GM18868 (cell line): ENCODE measurements around the gene COMMD7.
"Not testable (repeated sequence)": the region's sequence is repeated elsewhere in the genome, so short reads cannot be mapped to it uniquely, and the experiment has no call there.

Experiments
- ATAC-seq: cut with Tn5 transposase; IDR thresholded peaks from one replicate; pipeline ENCODE4 v1.9.1; 2021; ENCODE audit warnings: mild to moderate bottlenecking, moderate library complexity; ENCODE audit not compliant: unreplicated experiment

The COMMD7 gene

DNA sequence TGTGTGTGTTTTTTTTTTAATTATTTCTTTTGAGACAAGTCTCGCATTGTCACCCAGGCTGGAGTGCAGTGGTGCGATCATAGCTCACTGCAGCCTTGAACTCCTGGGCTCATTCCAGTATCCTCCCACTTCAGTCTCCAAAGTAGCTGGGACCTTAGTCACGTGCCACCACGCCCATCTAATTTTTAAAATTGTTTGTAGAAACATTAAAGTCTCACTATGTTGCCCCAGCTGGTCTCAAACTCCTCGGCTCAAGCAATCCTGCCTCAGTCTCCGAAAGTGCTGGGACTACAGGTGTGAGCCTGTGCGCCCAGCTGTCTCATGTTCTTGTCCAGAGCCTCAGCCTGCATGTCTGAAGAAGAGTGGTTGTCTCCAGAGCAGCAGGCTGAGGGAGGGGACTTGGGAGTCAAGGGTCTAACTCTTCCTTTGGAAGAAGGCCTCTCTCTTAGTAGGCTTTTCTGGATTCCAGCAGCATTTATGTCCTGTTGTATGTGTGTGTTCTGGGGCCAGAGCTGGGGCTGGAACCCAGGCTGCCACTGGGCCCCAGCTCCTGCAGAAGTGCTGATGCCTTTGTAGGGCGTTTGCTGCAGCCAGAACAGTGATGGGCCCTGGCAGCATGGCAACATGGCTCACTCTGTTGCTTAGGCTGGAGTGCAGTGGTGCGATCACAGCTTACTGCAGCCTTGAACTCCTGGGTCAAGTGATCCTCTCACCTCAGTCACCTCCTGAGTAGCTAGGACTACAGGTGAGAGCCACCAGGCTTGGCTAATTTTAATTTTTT is 24.3 kb upstream of the COMMD7 start:
- ATAC-seq: no peak

DNA sequence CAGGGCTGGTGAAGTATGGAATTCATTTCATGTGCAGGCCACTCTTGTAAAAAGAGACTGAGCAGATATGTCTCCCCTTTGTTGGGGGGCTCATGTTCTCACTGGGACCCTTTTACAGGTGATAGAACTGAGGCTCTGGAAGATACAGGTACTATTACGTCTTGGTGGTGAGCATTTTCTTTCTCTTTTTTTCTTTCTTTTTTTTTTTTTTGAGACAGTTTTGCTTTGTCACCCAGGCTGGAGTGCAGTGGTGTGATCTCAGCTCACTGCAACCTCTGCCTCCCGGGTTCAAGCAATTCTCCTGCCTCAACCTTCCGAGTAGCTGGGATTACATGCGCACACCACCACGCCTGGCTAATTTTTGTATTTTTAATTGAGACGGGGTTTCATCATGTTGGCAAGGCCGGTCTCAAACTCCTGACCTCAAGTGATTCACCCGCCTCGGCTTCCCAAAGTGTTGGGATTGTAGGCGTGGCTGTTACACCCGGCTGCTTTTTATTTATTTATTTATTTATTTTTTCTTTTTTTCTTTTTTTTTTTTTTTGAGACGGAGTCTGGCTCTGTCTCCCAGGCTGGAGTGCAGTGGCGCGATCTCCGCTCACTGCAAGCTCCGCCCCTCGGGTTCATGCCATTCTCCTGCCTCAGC is 22.1 kb upstream of the COMMD7 start:
- not testable (repeated sequence) for ATAC-seq

DNA sequence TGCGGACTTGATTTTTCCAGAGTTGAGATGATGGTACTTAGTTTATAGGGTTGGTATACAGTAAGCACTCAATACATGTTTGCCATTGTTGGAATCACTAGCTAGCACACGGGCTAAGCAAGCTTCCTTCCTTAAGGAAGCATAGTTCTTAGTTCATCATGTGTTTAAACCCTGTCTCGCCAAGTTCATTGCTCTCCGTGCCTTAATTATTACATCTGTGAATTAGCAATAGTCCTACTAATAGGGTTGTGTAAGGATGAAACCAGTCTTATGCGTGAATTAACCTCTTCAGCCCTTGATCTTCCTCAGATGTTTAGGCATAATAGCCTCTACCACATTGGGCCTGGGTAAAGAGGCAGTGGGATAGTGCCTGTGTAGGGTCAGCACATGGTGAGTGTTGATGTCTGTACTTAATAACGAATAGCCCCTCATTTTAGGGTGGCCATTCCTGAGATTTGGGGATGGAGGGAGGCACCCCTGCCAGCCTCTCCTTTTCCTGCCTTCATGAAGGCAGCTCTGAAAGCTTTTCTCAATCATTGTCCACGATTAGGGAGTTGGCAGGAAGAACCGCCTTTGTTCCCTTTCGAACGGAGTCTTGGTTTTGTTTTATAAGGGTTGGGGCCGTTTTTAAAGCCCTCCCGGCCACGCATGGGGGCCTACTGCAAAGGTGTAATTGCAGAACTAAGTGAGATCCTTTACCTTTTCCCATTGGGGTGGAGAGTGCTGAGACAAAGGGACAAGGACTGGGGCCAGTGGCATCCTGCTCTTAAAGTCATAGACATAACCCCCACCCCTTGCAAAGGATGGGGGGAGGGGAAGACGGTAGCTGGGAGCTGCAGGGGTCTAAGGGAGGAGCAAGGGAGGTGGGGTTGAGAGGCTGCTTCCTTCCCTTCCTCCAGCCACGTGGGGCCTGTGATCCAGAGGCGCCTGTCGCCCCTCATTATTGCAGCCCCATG is 21.0 kb upstream of the COMMD7 start:
- no peak for ATAC-seq

DNA sequence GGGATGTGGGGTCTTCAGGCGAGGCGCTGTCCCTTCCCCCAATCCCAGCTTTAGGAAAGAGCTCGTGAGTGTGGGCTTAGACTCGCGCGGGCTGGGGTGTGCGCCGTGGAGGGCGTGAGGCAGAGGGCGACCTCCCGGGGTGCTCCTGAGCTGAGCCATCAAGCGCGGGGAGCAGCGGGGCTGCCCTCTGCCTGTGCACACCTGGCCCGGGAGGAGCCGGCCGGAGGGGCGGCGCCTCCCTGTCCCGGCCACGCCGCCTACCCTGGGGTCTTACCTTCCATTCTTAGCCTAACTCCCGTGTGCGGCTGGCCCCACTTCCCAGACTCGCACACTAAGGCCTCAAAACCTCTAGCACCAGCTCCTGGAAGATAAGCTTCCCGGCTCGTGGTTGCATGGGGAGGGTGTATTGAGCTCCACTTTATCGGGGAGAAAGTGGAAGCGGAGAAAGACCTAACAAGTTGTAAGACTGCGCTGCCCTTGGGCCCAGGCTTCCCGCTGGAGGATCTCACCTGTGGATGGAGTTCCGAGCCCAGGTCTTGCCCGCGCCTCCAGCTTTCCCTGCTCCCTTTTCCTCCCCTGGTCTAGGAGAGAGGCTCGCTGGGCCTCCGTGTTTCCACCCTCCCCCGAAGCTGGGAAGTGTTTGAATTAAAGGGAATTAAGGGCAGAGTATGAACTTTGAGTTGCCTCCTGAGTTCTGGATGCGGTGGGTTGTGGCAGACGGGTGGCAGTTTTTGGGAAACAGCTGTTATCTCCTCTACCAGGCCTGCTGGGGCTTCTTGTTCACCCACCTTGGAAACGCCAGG is 20.1 kb upstream of the COMMD7 start:
- no peak for ATAC-seq

DNA sequence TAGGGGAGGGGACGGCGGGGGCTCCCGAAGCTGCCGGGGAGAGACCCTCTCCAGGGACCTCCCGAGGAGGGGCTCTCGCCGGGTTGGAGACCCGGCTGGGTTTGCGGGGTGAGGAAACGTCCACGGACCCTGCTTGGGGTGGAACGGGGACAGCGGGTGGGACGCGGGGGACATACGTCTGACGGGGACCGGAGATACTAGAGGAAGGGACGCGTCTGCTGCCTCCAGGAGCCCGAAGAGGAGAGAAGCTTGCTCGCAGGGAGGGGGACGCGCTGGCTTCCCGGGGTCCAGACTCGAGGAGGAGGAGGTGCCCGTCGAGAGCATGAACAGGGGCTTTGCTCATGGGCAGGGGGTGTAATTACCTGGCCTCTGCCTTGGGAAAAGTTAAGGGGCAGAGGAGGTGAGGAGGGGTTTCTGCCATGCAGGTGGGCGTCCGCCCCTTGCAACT is 19.5 kb upstream of the COMMD7 start:
- peak; percentile 11 for ATAC-seq

DNA sequence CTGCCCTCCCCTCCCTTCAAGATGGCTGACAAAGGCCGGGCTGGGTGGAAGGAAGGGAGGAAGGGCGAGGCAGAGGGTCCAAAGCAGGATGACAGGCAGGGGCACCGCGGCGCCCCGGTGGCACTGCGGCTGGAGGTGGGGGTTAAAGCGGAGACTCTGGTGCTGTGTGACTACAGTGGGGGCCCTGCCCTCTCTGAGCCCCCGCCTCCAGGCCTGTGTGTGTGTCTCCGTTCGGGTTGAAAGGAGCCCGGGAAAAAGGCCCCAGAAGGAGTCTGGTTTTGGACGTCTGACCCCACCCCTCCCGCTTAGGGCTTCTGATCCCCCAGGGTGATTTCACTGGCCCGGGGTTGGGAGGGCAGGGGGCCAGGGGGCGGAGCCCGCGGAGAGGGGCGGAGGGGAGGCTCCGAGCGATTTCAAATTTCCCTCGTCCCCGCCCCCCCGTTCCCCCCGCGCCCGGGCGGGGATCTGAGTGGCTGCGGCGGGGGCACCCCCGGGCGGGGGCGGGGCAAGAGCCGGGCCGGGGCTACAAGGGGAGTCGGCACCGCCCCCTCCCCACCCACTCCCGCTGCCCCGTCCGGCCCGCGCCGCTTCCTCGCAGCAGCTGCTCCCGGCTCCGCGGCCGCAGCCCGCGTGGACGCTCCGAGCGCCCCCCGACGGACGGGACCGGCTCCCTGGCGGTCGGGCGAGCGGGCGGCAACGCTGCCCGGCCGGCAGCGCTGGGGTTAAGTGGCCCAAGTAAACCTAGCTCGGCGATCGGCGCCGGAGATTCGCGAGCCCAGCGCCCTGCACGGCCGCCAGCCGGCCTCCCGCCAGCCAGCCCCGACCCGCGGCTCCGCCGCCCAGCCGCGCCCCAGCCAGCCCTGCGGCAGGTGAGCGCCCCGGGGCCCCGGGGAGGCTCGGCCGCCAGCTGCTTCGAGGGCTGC is 18.8 kb upstream of the COMMD7 start, which contains the start of gene DNMT3B:
Gene DNMT3B (plus strand): TSS at position 555 of the 923 bp plus-strand sequence. CDS start 17,939 bp downstream, outside the sequence.
- peak; percentile 62 for ATAC-seq

DNA sequence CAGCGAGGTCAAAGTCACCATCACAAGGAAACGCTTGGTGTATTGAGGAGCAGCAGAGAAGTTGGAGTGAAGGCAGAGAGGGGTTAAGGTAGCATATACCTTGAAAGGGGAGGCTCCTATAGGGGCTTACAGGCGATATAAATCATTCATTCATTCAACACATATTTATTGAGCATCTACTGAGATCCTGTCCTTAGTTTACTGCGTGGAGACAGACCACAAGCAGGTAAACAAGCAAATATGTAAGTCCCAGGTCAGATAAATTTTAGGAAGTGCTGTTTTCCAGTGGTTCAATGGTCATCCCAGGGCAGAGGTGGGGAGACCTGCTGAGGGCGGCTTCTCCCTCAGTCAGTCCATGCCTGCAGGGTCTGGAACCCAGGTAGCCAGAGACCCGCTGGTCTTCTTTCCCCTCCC is 18.2 kb upstream of the COMMD7 start:
- no peak for ATAC-seq

DNA sequence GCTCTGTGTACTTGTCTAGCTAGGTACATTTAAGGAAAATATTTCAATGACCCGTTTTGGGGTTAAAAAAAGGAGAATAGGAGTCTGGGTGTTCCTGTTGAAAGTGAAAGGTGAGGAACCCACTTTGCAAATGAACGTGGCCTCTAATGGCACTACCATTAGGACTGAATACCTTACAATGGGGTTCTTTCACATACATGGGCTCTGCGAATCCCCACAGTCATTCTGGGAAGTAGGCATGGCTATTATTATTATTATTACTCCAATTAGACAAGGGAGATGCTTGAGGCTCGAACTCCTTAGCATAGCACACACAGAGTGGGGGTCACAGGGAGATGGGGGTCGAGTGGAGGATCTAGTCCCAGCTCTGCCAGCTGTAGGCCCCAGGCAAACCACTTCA is 12.9 kb upstream of the COMMD7 start:
- no peak for ATAC-seq

DNA sequence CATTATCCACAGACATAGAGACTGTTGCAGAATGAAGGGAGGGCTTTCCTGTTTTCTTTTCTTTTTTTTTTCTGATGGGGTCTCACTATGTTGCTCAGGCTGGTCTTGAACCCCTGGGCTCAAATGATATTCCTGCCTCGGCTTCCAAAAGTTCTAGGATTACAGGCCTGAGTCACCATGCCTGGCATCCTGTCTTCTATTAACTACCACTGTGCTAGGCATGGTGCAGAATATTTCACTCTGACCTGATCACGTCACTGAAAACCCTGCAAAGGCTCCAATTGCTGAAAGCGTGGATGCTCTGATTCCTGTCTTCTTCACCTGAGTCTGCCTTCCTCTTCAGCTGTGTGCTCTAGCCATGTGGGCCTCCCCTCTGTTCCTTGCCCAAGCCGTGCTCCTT is 10.5 kb upstream of the COMMD7 start:
- no peak for ATAC-seq

DNA sequence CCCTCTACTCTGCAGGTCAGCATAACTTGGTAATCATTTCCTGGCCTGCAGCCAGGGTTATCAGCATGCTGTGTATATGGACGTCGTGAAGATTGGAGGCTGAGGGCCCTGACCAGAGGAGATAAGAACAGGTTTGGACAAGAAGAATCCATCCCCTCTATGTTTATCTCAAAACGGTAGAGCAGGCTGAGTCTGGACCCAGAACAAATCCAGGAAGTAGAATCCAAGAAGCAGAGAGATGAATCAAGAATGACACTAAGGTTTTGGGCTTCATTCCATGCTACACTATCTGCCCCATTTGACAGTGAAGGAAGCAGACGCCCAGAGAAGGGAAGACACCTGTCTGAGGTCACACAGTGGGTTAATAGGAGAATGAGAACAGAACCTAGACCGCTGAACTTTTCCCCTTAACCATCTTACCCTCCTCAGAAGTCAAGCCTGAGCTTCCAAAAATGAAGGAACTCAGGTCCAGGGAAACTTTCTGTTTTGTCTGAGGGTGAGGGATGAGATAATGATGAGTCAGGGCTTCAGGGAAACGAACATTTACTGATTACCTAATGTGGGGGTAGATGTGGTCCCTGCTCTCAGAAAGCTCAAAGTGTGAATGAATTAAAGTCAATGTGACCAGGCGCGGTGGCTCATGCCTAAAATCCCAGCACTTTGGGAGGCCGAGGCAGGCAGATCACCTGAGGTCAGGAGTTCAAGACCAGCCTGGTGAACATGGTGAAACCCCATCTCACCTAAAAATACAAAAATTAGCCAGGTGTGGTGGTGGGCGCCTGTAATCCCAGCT is 9.4 kb upstream of the COMMD7 start:
- no peak for ATAC-seq

DNA sequence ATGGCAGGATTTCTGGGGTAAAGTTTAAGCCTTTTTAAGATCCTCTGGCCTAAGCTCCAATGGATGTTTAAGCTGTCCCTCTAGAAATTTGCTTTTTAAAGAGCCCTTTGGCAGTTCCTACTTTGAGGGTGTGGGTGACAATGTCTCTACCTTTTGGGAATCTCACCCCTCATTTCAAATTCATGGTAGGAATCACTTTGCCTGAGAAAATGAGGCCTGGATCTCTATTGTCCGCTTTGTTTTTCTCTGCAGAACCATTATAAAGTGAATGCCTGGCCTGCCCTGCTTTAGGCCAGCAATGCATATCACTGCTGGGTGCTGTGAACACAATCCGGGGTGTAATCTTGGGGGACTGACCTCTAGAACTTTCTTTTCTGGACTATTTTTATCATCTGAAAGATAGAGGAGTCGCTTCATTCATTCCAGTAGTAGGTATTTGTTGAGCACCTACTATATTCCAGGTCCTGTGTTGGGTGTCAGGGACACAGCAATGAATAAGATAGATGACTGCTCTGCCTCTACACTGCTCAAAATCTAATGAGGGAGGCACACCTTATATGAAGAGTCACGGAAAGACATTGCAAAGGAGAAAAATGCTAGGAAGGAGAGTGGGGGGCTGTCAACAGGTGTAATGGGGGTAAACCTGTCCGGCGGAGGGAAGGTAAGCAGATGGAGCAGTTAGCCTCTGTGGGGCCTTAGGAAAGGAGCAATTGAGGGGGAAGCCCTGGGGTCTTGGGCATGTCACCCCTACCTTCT is 8.6 kb upstream of the COMMD7 start:
- ATAC-seq: no peak

DNA sequence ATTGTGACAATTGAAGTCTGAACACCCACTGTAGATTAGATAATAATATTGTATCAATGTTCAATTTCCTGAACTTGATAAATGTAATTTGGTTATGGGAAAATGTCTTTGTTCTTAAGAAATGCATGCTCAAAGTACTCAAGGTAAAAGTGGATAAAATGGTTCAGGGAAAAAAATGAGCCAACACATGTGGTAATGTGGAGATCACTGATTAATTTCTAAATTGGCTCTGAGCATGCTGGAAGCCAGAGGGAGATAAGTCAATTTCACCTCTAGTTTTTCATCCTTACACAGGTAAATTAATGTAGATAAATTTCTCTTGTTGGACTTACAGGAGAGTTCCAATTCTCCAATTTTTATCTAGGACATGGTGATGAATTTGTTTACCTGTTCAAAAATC is 8.0 kb upstream of the COMMD7 start:
- no peak for ATAC-seq

DNA sequence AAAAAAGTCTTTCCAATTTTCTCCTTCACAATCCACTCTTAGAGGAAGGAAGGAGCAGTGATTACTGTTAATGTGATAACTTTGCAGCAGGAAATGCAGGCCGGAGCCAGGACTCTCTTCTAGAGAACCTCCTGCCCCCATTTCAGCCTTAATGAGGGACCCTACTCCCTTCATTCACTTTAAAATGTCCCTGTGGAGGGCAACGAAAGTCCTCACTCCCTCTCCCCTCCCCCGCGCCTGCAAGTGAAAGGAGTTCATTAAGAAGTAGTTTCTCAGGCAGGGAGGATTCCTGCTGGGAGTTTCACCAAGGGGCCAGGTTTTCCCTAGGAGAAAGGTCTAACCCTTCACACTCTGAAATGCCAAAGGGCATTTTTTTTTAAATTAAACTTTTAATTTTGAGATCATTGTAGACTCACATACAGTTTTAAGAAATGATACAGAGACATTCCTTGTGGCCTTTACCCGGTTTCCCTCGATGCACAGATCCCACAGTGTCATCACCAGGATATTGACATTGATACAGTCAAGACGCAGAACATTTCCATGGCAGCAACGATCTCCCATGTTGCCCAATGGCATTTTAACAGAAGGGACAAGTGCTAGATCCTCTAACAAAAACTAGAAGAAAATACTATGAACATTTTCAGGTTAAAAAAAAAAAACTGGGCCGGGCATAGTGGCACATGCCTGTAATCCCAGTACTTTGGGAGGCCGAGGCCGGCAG is 6.8 kb upstream of the COMMD7 start:
- ATAC-seq: no peak

DNA sequence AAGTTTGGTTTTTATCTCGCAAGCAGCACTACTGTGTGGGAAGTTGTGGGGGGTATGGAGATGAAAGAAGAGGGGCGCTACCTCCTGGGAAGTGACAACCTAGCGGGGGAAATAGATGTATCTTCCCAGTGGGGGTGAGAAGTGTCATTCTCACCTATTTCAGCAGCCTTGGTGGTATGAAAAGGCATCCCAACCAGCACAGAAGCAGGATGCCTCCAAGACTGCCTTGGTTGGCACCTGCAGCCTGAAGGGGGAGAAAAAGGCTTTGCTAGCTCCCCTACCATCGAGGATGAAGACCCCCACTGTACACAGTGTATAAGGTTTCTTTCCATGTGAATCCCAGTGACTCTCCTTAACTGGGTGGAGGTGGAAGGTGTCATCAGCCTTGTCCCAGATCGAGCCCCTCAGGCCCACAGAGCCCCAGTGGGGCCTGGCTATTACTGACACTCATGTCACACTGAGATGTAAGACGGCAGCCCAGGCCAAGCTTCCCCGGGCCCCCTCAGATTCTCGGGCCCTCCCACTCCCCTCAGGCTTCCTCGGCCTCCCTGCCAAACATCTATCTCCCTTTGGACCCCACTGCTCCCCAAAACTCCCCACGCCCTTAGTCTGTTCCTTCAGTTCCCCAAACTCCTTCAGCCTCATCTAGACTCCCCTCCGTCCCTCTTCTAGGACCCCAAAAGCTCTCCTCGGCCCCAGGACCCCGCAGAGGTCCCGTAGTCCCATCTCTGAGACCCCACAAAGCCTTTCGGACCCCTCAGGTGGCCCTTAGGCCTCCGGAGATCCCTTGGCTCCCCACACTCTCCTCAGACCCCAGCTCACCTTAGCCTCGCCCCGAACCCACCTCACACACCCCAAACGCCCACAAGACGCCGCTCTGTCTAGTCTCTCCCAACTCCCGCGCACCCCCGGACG is 688 bp downstream of the COMMD7 start:
- ATAC-seq: peak; percentile 22

DNA sequence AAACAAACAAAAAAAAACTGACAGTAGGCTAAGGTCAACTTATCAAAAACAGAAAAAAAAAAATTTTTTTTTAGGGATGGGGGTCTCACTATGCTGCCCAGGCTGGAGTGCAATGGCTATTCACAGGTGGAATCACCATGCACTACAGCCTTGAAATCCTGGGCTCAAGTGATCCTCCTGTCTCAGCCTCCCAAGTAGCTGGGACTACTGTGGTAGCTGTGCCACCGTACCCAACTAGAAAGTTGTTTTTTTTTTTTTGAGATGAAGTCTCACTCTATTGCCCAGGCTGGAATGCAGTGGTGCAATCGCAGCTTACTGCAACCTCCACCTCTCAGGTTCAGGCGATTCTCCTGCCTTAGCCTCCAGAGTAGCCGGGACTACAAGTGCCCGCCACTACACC is 2.1 kb downstream of the COMMD7 start:
- ATAC-seq: no peak
